ENCODE measurements around the gene ACAD10. TPM values are rescaled to one million over a fixed set of nuclear protein-coding genes. Genes with fewer than 3 reads are reported as not detected.

Gene ACAD10
- total RNA-seq, 1 donor from 2014 or later, result 24.2 TPM

- Mint-ChIP-seq H3K9me3 (no peaks in the 10 kb centered on the region), H3K27ac (no peak overlapping the region), H3K4me1 (ENCODE audit: low read depth) (peaks cover 6% of the 10 kb centered on the region), H3K4me3 (no peak overlapping the region), H3K36me3 (ENCODE audit: low read depth) (no peaks in the 10 kb centered on the region), H3K27me3 (ENCODE audit: insufficient read depth) (peaks cover 11% of the 10 kb centered on the region)
- no peak for DNase-seq (ENCODE audit: low spot score)
- intact Hi-C loops (cut with micrococcal nuclease), result no loop called here
Observed at GRCh38 chr12:111776836-111777344, 91.0 kb downstream of the ACAD10 start.

- Mint-ChIP-seq H3K4me1 (ENCODE audit: low read depth) (peaks cover 6% of the 10 kb centered on the region), H3K9me3 (no peaks in the 10 kb centered on the region), H3K27me3 (ENCODE audit: insufficient read depth) (peaks cover 11% of the 10 kb centered on the region), H3K36me3 (ENCODE audit: low read depth) (no peaks in the 10 kb centered on the region), H3K27ac (no peak overlapping the region), H3K4me3 (no peak overlapping the region)
- intact Hi-C loops (cut with micrococcal nuclease), result no loop called here
- no peak for DNase-seq (ENCODE audit: low spot score)
Observed at GRCh38 chr12:111777345-111778045, 91.6 kb downstream of the ACAD10 start.

GRCh38 chr12:111780166-111780565 is 94.3 kb downstream of the ACAD10 start:
- intact Hi-C loops (cut with micrococcal nuclease), result no loop called here
- Mint-ChIP-seq H3K4me1 (ENCODE audit: low read depth) (peaks cover 6% of the 10 kb centered on the region), H3K36me3 (ENCODE audit: low read depth) (no peaks in the 10 kb centered on the region), H3K4me3 (no peak overlapping the region), H3K9me3 (no peaks in the 10 kb centered on the region), H3K27me3 (ENCODE audit: insufficient read depth) (peaks cover 13% of the 10 kb centered on the region), H3K27ac (no peak overlapping the region)
- DNase-seq (ENCODE audit: low spot score), result no peak

GRCh38 chr12:111780615-111781014 is 94.8 kb downstream of the ACAD10 start:
- intact Hi-C loops (cut with micrococcal nuclease), result no loop called here
- DNase-seq (ENCODE audit: low spot score), result no peak
- no peak overlapping the region for H3K4me3 Mint-ChIP-seq
- no peaks in the 10 kb centered on the region for H3K9me3 Mint-ChIP-seq
- no peak overlapping the region for H3K27ac Mint-ChIP-seq
- H3K4me1 Mint-ChIP-seq (ENCODE audit: low read depth), result peaks cover 3% of the 10 kb centered on the region
- no peaks in the 10 kb centered on the region for H3K36me3 Mint-ChIP-seq (ENCODE audit: low read depth)
- H3K27me3 Mint-ChIP-seq (ENCODE audit: insufficient read depth), result peaks cover 12% of the 10 kb centered on the region

- Mint-ChIP-seq H3K4me1 (ENCODE audit: low read depth) (no peaks in the 10 kb centered on the region), H3K36me3 (ENCODE audit: low read depth) (no peaks in the 10 kb centered on the region), H3K9me3 (no peaks in the 10 kb centered on the region), H3K27me3 (ENCODE audit: insufficient read depth) (peaks cover 8% of the 10 kb centered on the region), H3K4me3 (no peak overlapping the region), H3K27ac (no peak overlapping the region)
- intact Hi-C loops (cut with micrococcal nuclease), result no loop called here
- DNase-seq (ENCODE audit: low spot score), result no peak
Observed at GRCh38 chr12:111781085-111781658, 95.3 kb downstream of the ACAD10 start.

GRCh38 chr12:111783046-111783445 is 97.2 kb downstream of the ACAD10 start:
- Mint-ChIP-seq H3K4me1 (ENCODE audit: low read depth) (no peaks in the 10 kb centered on the region), H3K27ac (no peak overlapping the region), H3K9me3 (no peaks in the 10 kb centered on the region), H3K4me3 (no peak overlapping the region), H3K27me3 (ENCODE audit: insufficient read depth) (peaks cover 3% of the 10 kb centered on the region), H3K36me3 (ENCODE audit: low read depth) (no peaks in the 10 kb centered on the region)
- intact Hi-C loops (cut with micrococcal nuclease), result no loop called here
- DNase-seq (ENCODE audit: low spot score), result no peak

GRCh38 chr12:111784953-111785352 is 99.1 kb downstream of the ACAD10 start:
- Mint-ChIP-seq H3K4me1 (ENCODE audit: low read depth) (no peaks in the 10 kb centered on the region), H3K9me3 (no peaks in the 10 kb centered on the region), H3K27ac (no peak overlapping the region), H3K36me3 (ENCODE audit: low read depth) (no peaks in the 10 kb centered on the region), H3K4me3 (no peak overlapping the region), H3K27me3 (ENCODE audit: insufficient read depth) (peaks cover 3% of the 10 kb centered on the region)
- intact Hi-C loops (cut with micrococcal nuclease), result no loop called here
- DNase-seq (ENCODE audit: low spot score), result no peak

GRCh38 chr12:111785651-111786050 is 99.8 kb downstream of the ACAD10 start:
- Mint-ChIP-seq H3K27me3 (ENCODE audit: insufficient read depth) (peaks cover 3% of the 10 kb centered on the region), H3K36me3 (ENCODE audit: low read depth) (no peaks in the 10 kb centered on the region), H3K27ac (no peak overlapping the region), H3K4me1 (ENCODE audit: low read depth) (no peaks in the 10 kb centered on the region), H3K4me3 (no peak overlapping the region), H3K9me3 (no peaks in the 10 kb centered on the region)
- intact Hi-C loops (cut with micrococcal nuclease), result no loop called here
- no peak for DNase-seq (ENCODE audit: low spot score)

- H3K27ac Mint-ChIP-seq, result no peak overlapping the region
- peaks cover 3% of the 10 kb centered on the region for H3K27me3 Mint-ChIP-seq (ENCODE audit: insufficient read depth)
- no peak overlapping the region for H3K4me3 Mint-ChIP-seq
- H3K4me1 Mint-ChIP-seq (ENCODE audit: low read depth), result no peaks in the 10 kb centered on the region
- H3K36me3 Mint-ChIP-seq (ENCODE audit: low read depth), result no peaks in the 10 kb centered on the region
- DNase-seq (ENCODE audit: low spot score), result no peak
- intact Hi-C loops (cut with micrococcal nuclease), result no loop called here
- no peaks in the 10 kb centered on the region for H3K9me3 Mint-ChIP-seq
Observed at GRCh38 chr12:111788178-111788654, 102.4 kb downstream of the ACAD10 start.

- Mint-ChIP-seq H3K4me1 (ENCODE audit: low read depth) (no peaks in the 10 kb centered on the region), H3K9me3 (no peaks in the 10 kb centered on the region), H3K27ac (no peak overlapping the region), H3K4me3 (no peak overlapping the region), H3K36me3 (ENCODE audit: low read depth) (no peaks in the 10 kb centered on the region), H3K27me3 (ENCODE audit: insufficient read depth) (peaks cover 3% of the 10 kb centered on the region)
- intact Hi-C loops (cut with micrococcal nuclease), result no loop called here
- no peak for DNase-seq (ENCODE audit: low spot score)
Observed at GRCh38 chr12:111789779-111790178, 103.9 kb downstream of the ACAD10 start.

GRCh38 chr12:111791507-111791906 is 105.7 kb downstream of the ACAD10 start:
- no peaks in the 10 kb centered on the region for H3K36me3 Mint-ChIP-seq (ENCODE audit: low read depth)
- no peaks in the 10 kb centered on the region for H3K27me3 Mint-ChIP-seq (ENCODE audit: insufficient read depth)
- no peaks in the 10 kb centered on the region for H3K9me3 Mint-ChIP-seq
- intact Hi-C loops (cut with micrococcal nuclease), result no loop called here
- no peak overlapping the region for H3K4me3 Mint-ChIP-seq
- H3K4me1 Mint-ChIP-seq (ENCODE audit: low read depth), result no peaks in the 10 kb centered on the region
- DNase-seq (ENCODE audit: low spot score), result no peak
- no peak overlapping the region for H3K27ac Mint-ChIP-seq

- no peak for DNase-seq (ENCODE audit: low spot score)
- intact Hi-C loops (cut with micrococcal nuclease), result no loop called here
- no peak overlapping the region for H3K27ac Mint-ChIP-seq
- H3K4me1 Mint-ChIP-seq (ENCODE audit: low read depth), result no peaks in the 10 kb centered on the region
- no peaks in the 10 kb centered on the region for H3K36me3 Mint-ChIP-seq (ENCODE audit: low read depth)
- H3K27me3 Mint-ChIP-seq (ENCODE audit: insufficient read depth), result no peaks in the 10 kb centered on the region
- H3K9me3 Mint-ChIP-seq, result no peaks in the 10 kb centered on the region
- H3K4me3 Mint-ChIP-seq, result no peak overlapping the region
Observed at GRCh38 chr12:111792155-111792855, 106.5 kb downstream of the ACAD10 start.

GRCh38 chr12:111792856-111793235 is 107.0 kb downstream of the ACAD10 start:
- no peaks in the 10 kb centered on the region for H3K27me3 Mint-ChIP-seq (ENCODE audit: insufficient read depth)
- no peak overlapping the region for H3K4me3 Mint-ChIP-seq
- DNase-seq (ENCODE audit: low spot score), result no peak
- intact Hi-C loops (cut with micrococcal nuclease), result no loop called here
- no peaks in the 10 kb centered on the region for H3K9me3 Mint-ChIP-seq
- H3K4me1 Mint-ChIP-seq (ENCODE audit: low read depth), result no peaks in the 10 kb centered on the region
- H3K36me3 Mint-ChIP-seq (ENCODE audit: low read depth), result no peaks in the 10 kb centered on the region
- no peak overlapping the region for H3K27ac Mint-ChIP-seq

Measured in activated T-helper 1 cell treated with anti-CD3 and anti-CD28 coated beads, Interleukin-12 subunit alpha, Interleukin-12 subunit beta, Interleukin-2, Interleukin-4 antibody, amounts not matched to agents 30 ng/mL and 10 ng/mL and 1 ng/mL, durations not matched to agents 14 hours and 24 hours and 36 hours (primary cell).